ENCODE measurements around the gene LMCD1. TPM values are rescaled to one million over a fixed set of nuclear protein-coding genes. Genes with fewer than 3 reads are reported as not detected.

LMCD1 gene
- total and polyA plus RNA-seq, 2 experiments from 2014 or later = 22.9 to 27.7 TPM

GRCh38 chr3:8536096-8537056 lies 34.8 kb downstream of the LMCD1 start:
- Histone ChIP-seq H3K4me3 (no peak overlapping the region), H3K9me3 (ENCODE audit: low read depth) (no peaks in the 10 kb centered on the region), H3K36me3 (peaks cover 6% of the 10 kb centered on the region), H3K4me1 (ENCODE audit: low read depth) (peaks cover 17% of the 10 kb centered on the region), H3K27me3 (no peaks in the 10 kb centered on the region), H3K27ac (no peak overlapping the region)
- peak in 1 of 2 donors; percentile 66 for DNase-seq (ENCODE audit: low read depth in 1 of 2, low spot score in 1 of 2)
- no peak for TF ChIP-seq CTCF (IDR thresholded peaks at IDR 0.05; ENCODE audit: low read depth, low read length)

- H3K9me3 ChIP-seq (ENCODE audit: low read depth) = no peaks in the 10 kb centered on the region
- DNase-seq (ENCODE audit: low read depth in 1 of 2, low spot score in 1 of 2) = no peak
- H3K27me3 ChIP-seq = no peaks in the 10 kb centered on the region
- no peak overlapping the region for H3K27ac ChIP-seq
- no peak for TF ChIP-seq CTCF (IDR thresholded peaks at IDR 0.05; ENCODE audit: low read depth, low read length)
- H3K4me1 ChIP-seq (ENCODE audit: low read depth) = peaks cover 17% of the 10 kb centered on the region
- H3K36me3 ChIP-seq = peaks cover 6% of the 10 kb centered on the region
- H3K4me3 ChIP-seq = no peak overlapping the region
Observed at GRCh38 chr3:8537440-8537839, 35.8 kb downstream of the LMCD1 start.

GRCh38 chr3:8538223-8538622 lies 36.6 kb downstream of the LMCD1 start:
- Histone ChIP-seq H3K27ac (no peak overlapping the region), H3K4me1 (ENCODE audit: low read depth) (peaks cover 17% of the 10 kb centered on the region), H3K36me3 (peaks cover 6% of the 10 kb centered on the region), H3K4me3 (no peak overlapping the region), H3K9me3 (ENCODE audit: low read depth) (no peaks in the 10 kb centered on the region), H3K27me3 (no peaks in the 10 kb centered on the region)
- DNase-seq (ENCODE audit: low read depth in 1 of 2, low spot score in 1 of 2) = no peak
- no peak for TF ChIP-seq CTCF (IDR thresholded peaks at IDR 0.05; ENCODE audit: low read depth, low read length)

- Histone ChIP-seq H3K9me3 (ENCODE audit: low read depth) (no peaks in the 10 kb centered on the region), H3K27me3 (no peaks in the 10 kb centered on the region), H3K36me3 (peaks cover 6% of the 10 kb centered on the region), H3K4me1 (ENCODE audit: low read depth) (peaks cover 17% of the 10 kb centered on the region), H3K4me3 (no peak overlapping the region), H3K27ac (no peak overlapping the region)
- TF ChIP-seq CTCF (IDR thresholded peaks at IDR 0.05; ENCODE audit: low read depth, low read length) = no peak
- DNase-seq (ENCODE audit: low read depth in 1 of 2, low spot score in 1 of 2) = peak in 1 of 2 donors; percentile 88
Observed at GRCh38 chr3:8538913-8539312, 37.3 kb downstream of the LMCD1 start.

GRCh38 chr3:8539419-8539818 lies 37.8 kb downstream of the LMCD1 start:
- Histone ChIP-seq H3K4me3 (no peak overlapping the region), H3K4me1 (ENCODE audit: low read depth) (peaks cover 17% of the 10 kb centered on the region), H3K36me3 (peaks cover 6% of the 10 kb centered on the region), H3K9me3 (ENCODE audit: low read depth) (no peaks in the 10 kb centered on the region), H3K27me3 (no peaks in the 10 kb centered on the region), H3K27ac (no peak overlapping the region)
- no peak for TF ChIP-seq CTCF (IDR thresholded peaks at IDR 0.05; ENCODE audit: low read depth, low read length)
- peak in 1 of 2 donors; percentile 51 for DNase-seq (ENCODE audit: low read depth in 1 of 2, low spot score in 1 of 2)

Measured in cardiac muscle cell (in vitro differentiated cells and primary cell).